HEK293 (cell line): ENCODE measurements around the gene MYCN.

Experiments
- CTCF ChIA-PET: fragments of 350-600 bp; formaldehyde crosslinking; extraction: SDS; loops from one replicate; lab custom pipeline; 2021; ENCODE audit warnings: antibody characterized with exemption; lab: Yijun Ruan, JAX
- POLR2A ChIA-PET: fragments of 300-600 bp; formaldehyde crosslinking; extraction: SDS; loops from one replicate; lab custom pipeline; 2020; ENCODE audit warnings: antibody characterized with exemption, inconsistent platforms; lab: Yijun Ruan, JAX
- H3K27ac ChIP-seq: fragments of 200-500 bp; sonication (Bioruptor generic); 2 replicates; pipeline ENCODE4 v1.5.1; 2014; ENCODE audit warnings: low read depth, low read length, control low read depth, inconsistent platforms; ENCODE audit errors: extremely low read depth
- H3K36me3 ChIP-seq, 2 experiments: fragments of 200-500 bp in 1 of 2; sonication (Bioruptor generic) in 1 of 2; 1 replicate in 1 of 2; 2 replicates in 1 of 2; pipeline ENCODE4 v1.5.1; 2014 to 2017; ENCODE audit warnings: inconsistent platforms in 2 of 2, low read length in 2 of 2; ENCODE audit not compliant: control insufficient read depth in 2 of 2, insufficient read depth in 1 of 2
- H3K4me1 ChIP-seq: fragments of 200-500 bp; sonication (Bioruptor generic); 2 replicates; pipeline ENCODE4 v1.5.1; 2014; ENCODE audit warnings: mild to moderate bottlenecking, low read length, inconsistent platforms; ENCODE audit not compliant: control insufficient read depth, insufficient read depth
- H3K4me3 ChIP-seq: 2 replicates; pipeline ENCODE4 v1.5.1; 2011; ENCODE audit warnings: low read depth, mild to moderate bottlenecking, control low read depth, low read length, moderate library complexity
- H3K9me3 ChIP-seq: fragments of 200-500 bp; sonication (Bioruptor generic); 2 replicates; pipeline ENCODE4 v1.5.1; 2014; ENCODE audit warnings: low read depth, low read length, inconsistent platforms; ENCODE audit not compliant: control insufficient read depth, insufficient read depth
- CTCF ChIP-seq: fragments of 450-650 bp; formaldehyde crosslinking; IDR thresholded peaks from 2 replicates; pipeline ENCODE4 v1.5.1; 2016; ENCODE audit warnings: missing biosample characterization, missing genetic modification characterization
- GLIS2 ChIP-seq: fragments of 450-650 bp; formaldehyde crosslinking; IDR thresholded peaks from 2 replicates; pipeline ENCODE4 v1.5.1; 2016; ENCODE audit warnings: missing biosample characterization, missing genetic modification characterization
- HOXA7 ChIP-seq: sonication (generic); formaldehyde crosslinking; IDR thresholded peaks from 2 replicates; pipeline ENCODE4 v1.8.1; 2022; ENCODE audit warnings: missing genetic modification reagents, borderline replicate concordance
- MZF1 ChIP-seq: fragments of 450-650 bp; formaldehyde crosslinking; IDR thresholded peaks from 2 replicates; pipeline ENCODE4 v1.5.1; 2017; ENCODE audit warnings: missing biosample characterization, missing genetic modification characterization, borderline replicate concordance
- OSR2 ChIP-seq: fragments of 450-650 bp; formaldehyde crosslinking; IDR thresholded peaks from 2 replicates; pipeline ENCODE4 v1.5.1; 2016; ENCODE audit warnings: missing biosample characterization, missing genetic modification characterization
- RBAK ChIP-seq: fragments of 450-650 bp; formaldehyde crosslinking; IDR thresholded peaks from 2 replicates; pipeline ENCODE4 v1.5.1; 2016; ENCODE audit warnings: missing biosample characterization, missing genetic modification characterization
- REPIN1 ChIP-seq: fragments of 450-650 bp; formaldehyde crosslinking; IDR thresholded peaks from 2 replicates; pipeline ENCODE4 v1.5.1; 2017; ENCODE audit warnings: missing biosample characterization, missing genetic modification characterization, low read depth
- SALL2 ChIP-seq: fragments of 450-650 bp; formaldehyde crosslinking; IDR thresholded peaks from 2 replicates; pipeline ENCODE4 v1.5.0; 2017; ENCODE audit warnings: missing biosample characterization, mild to moderate bottlenecking, missing genetic modification characterization, borderline replicate concordance
- ZBTB7A ChIP-seq: fragments of 450-650 bp; formaldehyde crosslinking; IDR thresholded peaks from 2 replicates; pipeline ENCODE4 v1.5.1; 2016; ENCODE audit warnings: low read depth, missing biosample characterization, missing genetic modification characterization
- ZFP3 ChIP-seq: fragments of 450-650 bp; formaldehyde crosslinking; IDR thresholded peaks from 2 replicates; pipeline ENCODE4 v1.5.1; 2016; ENCODE audit warnings: low read depth, missing biosample characterization, missing genetic modification characterization
- ZFP41 ChIP-seq: fragments of 450-650 bp; formaldehyde crosslinking; IDR thresholded peaks from 2 replicates; pipeline ENCODE4 v1.5.1; 2016; ENCODE audit warnings: missing biosample characterization, missing genetic modification characterization, borderline replicate concordance
- ZNF132 ChIP-seq: fragments of 450-650 bp; formaldehyde crosslinking; IDR thresholded peaks from 2 replicates; pipeline ENCODE4 v1.5.1; 2017; ENCODE audit warnings: missing biosample characterization, missing genetic modification characterization, borderline replicate concordance
- ZNF16 ChIP-seq: fragments of 450-650 bp; formaldehyde crosslinking; IDR thresholded peaks from 2 replicates; pipeline ENCODE4 v1.5.1; 2016; ENCODE audit warnings: low read depth, missing biosample characterization, missing genetic modification characterization
- ZNF174 ChIP-seq: fragments of 450-650 bp; formaldehyde crosslinking; IDR thresholded peaks from 2 replicates; pipeline ENCODE4 v1.5.0; 2017; ENCODE audit warnings: missing biosample characterization, mild to moderate bottlenecking, missing genetic modification characterization
- ZNF175 ChIP-seq: fragments of 450-650 bp; formaldehyde crosslinking; IDR thresholded peaks from 2 replicates; pipeline ENCODE4 v1.5.1; 2016; ENCODE audit warnings: missing biosample characterization, missing genetic modification characterization
- ZNF221 ChIP-seq: fragments of 450-650 bp; formaldehyde crosslinking; IDR thresholded peaks from 2 replicates; pipeline ENCODE4 v1.5.1; 2017; ENCODE audit warnings: missing biosample characterization, missing genetic modification characterization, borderline replicate concordance
- ZNF223 ChIP-seq: fragments of 450-650 bp; formaldehyde crosslinking; IDR thresholded peaks from 2 replicates; pipeline ENCODE4 v1.5.1; 2016; ENCODE audit warnings: missing biosample characterization, missing genetic modification characterization
- ZNF280D ChIP-seq: fragments of 450-650 bp; formaldehyde crosslinking; IDR thresholded peaks from 2 replicates; pipeline ENCODE4 v1.5.1; 2016; ENCODE audit warnings: missing biosample characterization, missing genetic modification characterization
- ZNF394 ChIP-seq: fragments of 450-650 bp; formaldehyde crosslinking; IDR thresholded peaks from 2 replicates; pipeline ENCODE4 v1.5.1; 2016; ENCODE audit warnings: missing biosample characterization, missing genetic modification characterization, mild to moderate bottlenecking, moderate library complexity, borderline replicate concordance
- ZNF423 ChIP-seq: fragments of 450-650 bp; formaldehyde crosslinking; IDR thresholded peaks from 2 replicates; pipeline ENCODE4 v1.5.1; 2016; ENCODE audit warnings: missing biosample characterization, missing genetic modification characterization
- ZNF473 ChIP-seq: fragments of 450-650 bp; formaldehyde crosslinking; IDR thresholded peaks from 2 replicates; pipeline ENCODE4 v1.5.1; 2017; ENCODE audit warnings: missing biosample characterization, missing genetic modification characterization
- ZNF48 ChIP-seq: fragments of 450-650 bp; formaldehyde crosslinking; IDR thresholded peaks from 2 replicates; pipeline ENCODE4 v1.5.1; 2016; ENCODE audit warnings: missing biosample characterization, missing genetic modification characterization
- ZNF510 ChIP-seq: fragments of 450-650 bp; formaldehyde crosslinking; IDR thresholded peaks from 2 replicates; pipeline ENCODE4 v1.5.1; 2018; ENCODE audit warnings: mild to moderate bottlenecking, missing genetic modification characterization, missing biosample characterization; ENCODE audit not compliant: insufficient replicate concordance
- ZNF521 ChIP-seq: fragments of 450-650 bp; formaldehyde crosslinking; IDR thresholded peaks from 2 replicates; pipeline ENCODE4 v1.5.1; 2017; ENCODE audit warnings: missing biosample characterization, mild to moderate bottlenecking, missing genetic modification characterization
- ZNF530 ChIP-seq: fragments of 450-650 bp; formaldehyde crosslinking; IDR thresholded peaks from 2 replicates; pipeline ENCODE4 v1.5.1; 2016; ENCODE audit warnings: low read depth, missing biosample characterization, missing genetic modification characterization
- ZNF747 ChIP-seq: fragments of 450-650 bp; formaldehyde crosslinking; IDR thresholded peaks from 2 replicates; pipeline ENCODE4 v1.5.1; 2016; ENCODE audit warnings: missing biosample characterization, missing genetic modification characterization
- ZNF777 ChIP-seq: fragments of 450-650 bp; formaldehyde crosslinking; IDR thresholded peaks from 2 replicates; pipeline ENCODE4 v1.5.1; 2017; ENCODE audit warnings: missing biosample characterization, missing genetic modification characterization, borderline replicate concordance
- ZNF837 ChIP-seq: fragments of 450-650 bp; formaldehyde crosslinking; IDR thresholded peaks from 2 replicates; pipeline ENCODE4 v1.5.1; 2016; ENCODE audit warnings: missing biosample characterization, missing genetic modification characterization

Gene MYCN

GRCh38 chr2:15991231-15991630, 50.9 kb downstream of the MYCN start (continued):
- TF ChIP-seq ZNF530 (tag by site-specific recombination) = no peak
- no peak for TF ChIP-seq ZNF280D
- no peak for TF ChIP-seq ZNF521 (tag by site-specific recombination)
- TF ChIP-seq CTCF = no peak
- TF ChIP-seq ZNF174 (tag by site-specific recombination) = no peak
- TF ChIP-seq SALL2 (tag by site-specific recombination) = no peak

GRCh38 chr2:15992457-15993231, 52.3 kb downstream of the MYCN start:
- ChIA-PET POLR2A (no interaction called here), CTCF (no interaction called here)
- Histone ChIP-seq H3K4me1 (no peaks in the 10 kb centered on the region), H3K4me3 (no peak overlapping the region), H3K27ac (no peak overlapping the region), H3K36me3 (no peaks in the 10 kb centered on the region), H3K9me3 (no peaks in the 10 kb centered on the region)
- TF ChIP-seq ZNF48 (tag by site-specific recombination) = no peak
- TF ChIP-seq ZFP41 = no peak
- TF ChIP-seq ZNF777 (tag by site-specific recombination) = no peak
- TF ChIP-seq REPIN1 (tag by site-specific recombination) = no peak
- TF ChIP-seq ZNF837 (tag by site-specific recombination) = no peak
- no peak for TF ChIP-seq ZNF221 (tag by site-specific recombination)
- TF ChIP-seq MZF1 = no peak
- TF ChIP-seq HOXA7 = no peak
- no peak for TF ChIP-seq ZNF747 (tag by site-specific recombination)

GRCh38 chr2:15993232-15993610, 52.9 kb downstream of the MYCN start:
- Histone ChIP-seq H3K36me3 (no peaks in the 10 kb centered on the region), H3K4me1 (no peaks in the 10 kb centered on the region), H3K4me3 (no peak overlapping the region), H3K9me3 (no peaks in the 10 kb centered on the region), H3K27ac (no peak overlapping the region)
- TF ChIP-seq RBAK (tag by site-specific recombination) (no peak), ZNF175 (tag by site-specific recombination) (no peak), OSR2 (no peak), ZNF16 (tag by site-specific recombination) (no peak), GLIS2 (no peak), ZNF510 (no peak), ZFP3 (tag by site-specific recombination) (no peak), ZNF132 (tag by site-specific recombination) (no peak), ZNF223 (tag by site-specific recombination) (no peak), ZNF423 (tag by site-specific recombination) (no peak), ZNF394 (tag by site-specific recombination) (no peak), ZBTB7A (tag by site-specific recombination) (no peak), HOXA7 (no peak), ZNF473 (tag by site-specific recombination) (no peak)
- ChIA-PET POLR2A (no interaction called here), CTCF (no interaction called here)
